ENCODE results near the gene HLA-DRB5. TPM values are rescaled to one million over a fixed set of nuclear protein-coding genes. Genes with fewer than 3 reads are reported as not detected.

The HLA-DRB5 gene
- polyA plus RNA-seq, 1 donor (not counting 4 experiments of a cell fraction or from before 2014, with no cell fraction given) = not detected

- TF ChIP-seq, protein P1, sequence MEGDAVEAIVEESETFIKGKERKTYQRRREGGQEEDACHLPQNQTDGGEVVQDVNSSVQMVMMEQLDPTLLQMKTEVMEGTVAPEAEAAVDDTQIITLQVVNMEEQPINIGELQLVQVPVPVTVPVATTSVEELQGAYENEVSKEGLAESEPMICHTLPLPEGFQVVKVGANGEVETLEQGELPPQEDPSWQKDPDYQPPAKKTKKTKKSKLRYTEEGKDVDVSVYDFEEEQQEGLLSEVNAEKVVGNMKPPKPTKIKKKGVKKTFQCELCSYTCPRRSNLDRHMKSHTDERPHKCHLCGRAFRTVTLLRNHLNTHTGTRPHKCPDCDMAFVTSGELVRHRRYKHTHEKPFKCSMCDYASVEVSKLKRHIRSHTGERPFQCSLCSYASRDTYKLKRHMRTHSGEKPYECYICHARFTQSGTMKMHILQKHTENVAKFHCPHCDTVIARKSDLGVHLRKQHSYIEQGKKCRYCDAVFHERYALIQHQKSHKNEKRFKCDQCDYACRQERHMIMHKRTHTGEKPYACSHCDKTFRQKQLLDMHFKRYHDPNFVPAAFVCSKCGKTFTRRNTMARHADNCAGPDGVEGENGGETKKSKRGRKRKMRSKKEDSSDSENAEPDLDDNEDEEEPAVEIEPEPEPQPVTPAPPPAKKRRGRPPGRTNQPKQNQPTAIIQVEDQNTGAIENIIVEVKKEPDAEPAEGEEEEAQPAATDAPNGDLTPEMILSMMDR (optimal IDR thresholded peaks at IDR 0.05 in 1 of 3, IDR thresholded peaks at IDR 0.05 in 1 of 3, conservative IDR thresholded peaks at IDR 0.05 in 1 of 3; ENCODE audit: extremely low read depth in 1 of 3, insufficient read depth in 2 of 3, low read length in 3 of 3) = no peak
- TF ChIP-seq EZH2 (IDR thresholded peaks at IDR 0.05; ENCODE audit: low read length) = no peak
- no peak for DNase-seq (ENCODE audit: low read depth, low spot score)
- dilution Hi-C loops (cut with MboI; ENCODE audit: extremely low pct_ligation_motif_present, low sequenced_read_pairs) = no loop called here
These were observed 35.4 kb upstream of the HLA-DRB5 start for GRCh38 chr6:32565511-32565910.

DNA sequence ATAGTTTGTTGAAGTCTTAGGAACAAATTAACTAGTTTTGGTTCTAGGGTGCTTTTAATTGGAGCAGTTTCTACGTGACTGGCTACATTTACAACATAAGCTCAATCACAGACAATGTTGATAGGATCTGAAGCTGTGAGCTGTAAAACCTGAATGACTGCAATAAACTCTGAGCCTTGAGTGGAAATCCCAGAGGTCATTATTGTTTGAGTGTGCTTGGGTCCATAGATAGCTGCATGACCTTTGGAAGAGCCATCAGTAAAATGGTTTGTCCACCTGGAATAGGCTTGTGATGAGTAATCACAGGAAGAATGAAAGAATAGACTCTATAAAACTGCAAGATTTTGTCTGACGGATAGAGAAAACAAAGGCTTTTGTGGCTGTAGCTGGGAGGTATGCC, 32.9 kb upstream of the HLA-DRB5 start:
- H4K20me1 ChIP-seq (ENCODE audit: control insufficient read depth, extremely low read depth, insufficient read depth, low read length) = no peaks in the 10 kb centered on the region
- no peak for FAIRE-seq
- H3K4me3 ChIP-seq (ENCODE audit: control insufficient read depth in 2 of 3, extremely low read depth in 1 of 3, insufficient read depth in 2 of 3, low read depth in 1 of 3, low read length in 3 of 3) = no peak overlapping the region
- no peaks in the 10 kb centered on the region for H3K9me1 ChIP-seq (ENCODE audit: control insufficient read depth, extremely low read depth, insufficient read depth, low read length)
- H3K9ac ChIP-seq (ENCODE audit: control insufficient read depth, extremely low read depth, insufficient read depth, low read length) = no peak overlapping the region
- dilution Hi-C loops (cut with MboI; ENCODE audit: extremely low pct_ligation_motif_present, low sequenced_read_pairs) = no loop called here
- no peaks in the 10 kb centered on the region for H3K4me1 ChIP-seq (ENCODE audit: control insufficient read depth, extremely low read depth, insufficient read depth, low read length)
- no peak overlapping the region for H3K27ac ChIP-seq (ENCODE audit: control insufficient read depth, insufficient read depth, low read length)
- no peak for DNase-seq (ENCODE audit: low read depth, low spot score)
- H3K9me3 ChIP-seq (ENCODE audit: control insufficient read depth, low read depth, low read length) = no peaks in the 10 kb centered on the region
- TF ChIP-seq, protein P1 (optimal IDR thresholded peaks at IDR 0.05 in 1 of 3, IDR thresholded peaks at IDR 0.05 in 1 of 3, conservative IDR thresholded peaks at IDR 0.05 in 1 of 3; ENCODE audit: extremely low read depth in 1 of 3, insufficient read depth in 2 of 3, low read length in 3 of 3) = no peak
- no peak for TF ChIP-seq EZH2 (IDR thresholded peaks at IDR 0.05; ENCODE audit: low read length)
- no peaks in the 10 kb centered on the region for H3K36me3 ChIP-seq (ENCODE audit: control insufficient read depth in 2 of 2, extremely low read depth in 1 of 2, insufficient read depth in 2 of 2, low read length in 2 of 2)
- H2AFZ ChIP-seq (ENCODE audit: control insufficient read depth, low read length) = no peak overlapping the region
- peaks cover 3% of the 10 kb centered on the region for H3K27me3 ChIP-seq (ENCODE audit: control insufficient read depth, extremely low read depth, insufficient read depth, low read length)
- H3K79me2 ChIP-seq (ENCODE audit: control insufficient read depth, insufficient read depth, low read length) = no peaks in the 10 kb centered on the region
- H3K4me2 ChIP-seq (ENCODE audit: control insufficient read depth, extremely low read depth, insufficient read depth, low read depth, low read length) = no peak overlapping the region

More at GRCh38 chr6:32565511-32565910, 35.4 kb upstream of the HLA-DRB5 start:
- Histone ChIP-seq H3K9me1 (ENCODE audit: control insufficient read depth, extremely low read depth, insufficient read depth, low read length) (no peaks in the 10 kb centered on the region), H3K9me3 (ENCODE audit: control insufficient read depth, low read depth, low read length) (no peaks in the 10 kb centered on the region), H3K9ac (ENCODE audit: control insufficient read depth, extremely low read depth, insufficient read depth, low read length) (no peak overlapping the region), H3K36me3 (ENCODE audit: control insufficient read depth in 2 of 2, extremely low read depth in 1 of 2, insufficient read depth in 2 of 2, low read length in 2 of 2) (no peaks in the 10 kb centered on the region), H2AFZ (ENCODE audit: control insufficient read depth, low read length) (no peak overlapping the region), H3K4me1 (ENCODE audit: control insufficient read depth, extremely low read depth, insufficient read depth, low read length) (no peaks in the 10 kb centered on the region), H3K4me2 (ENCODE audit: control insufficient read depth, extremely low read depth, insufficient read depth, low read depth, low read length) (no peak overlapping the region), H4K20me1 (ENCODE audit: control insufficient read depth, extremely low read depth, insufficient read depth, low read length) (no peaks in the 10 kb centered on the region), H3K27ac (ENCODE audit: control insufficient read depth, insufficient read depth, low read length) (no peak overlapping the region), H3K4me3 (ENCODE audit: control insufficient read depth in 2 of 3, extremely low read depth in 1 of 3, insufficient read depth in 2 of 3, low read depth in 1 of 3, low read length in 3 of 3) (no peak overlapping the region), H3K27me3 (ENCODE audit: control insufficient read depth, extremely low read depth, insufficient read depth, low read length) (no peaks in the 10 kb centered on the region), H3K79me2 (ENCODE audit: control insufficient read depth, insufficient read depth, low read length) (no peaks in the 10 kb centered on the region)
- FAIRE-seq = no peak
